ENCODE data around the gene EARS2.
"Not testable (repeated sequence)": the region's sequence is repeated elsewhere in the genome, so short reads cannot be mapped to it uniquely, and the experiment has no call there.

DNA sequence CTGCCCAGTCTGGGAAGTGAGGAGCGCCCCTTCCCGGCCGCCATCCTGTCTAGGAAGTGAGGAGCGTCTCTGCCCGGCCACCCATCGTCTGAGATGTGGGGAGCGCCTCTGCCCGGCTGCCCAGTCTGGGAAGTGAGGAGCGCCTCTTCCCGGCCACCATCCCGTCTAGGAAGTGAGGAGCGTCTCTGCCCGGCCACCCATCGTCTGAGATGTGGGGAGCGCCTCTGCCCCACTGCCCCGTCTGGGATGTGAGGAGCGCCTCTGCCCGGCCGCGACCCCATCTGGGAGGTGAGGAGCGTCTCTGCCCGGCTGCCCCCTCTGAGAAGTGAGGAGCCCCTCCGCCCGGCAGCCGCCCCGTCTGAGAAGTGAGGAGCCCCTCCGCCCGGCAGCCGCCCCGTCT, 26.1 kb upstream of the EARS2 start:
- not testable (repeated sequence) for TF ChIP-seq CTCF (IDR thresholded peaks at IDR 0.05 in 4 of 5, conservative IDR thresholded peaks at IDR 0.05 in 1 of 5); POLR2A (IDR thresholded peaks at IDR 0.05)

Measured in gastrocnemius medialis (tissue), 4 donors.